Mucosa of rectum (tissue), 2 donors: ENCODE data around the gene ZNF138.
"Not testable (repeated sequence)": the region's sequence is repeated elsewhere in the genome, so short reads cannot be mapped to it uniquely, and the experiment has no call there.

Experiments
- H3K27ac ChIP-seq, 2 donors: one replicate each; pipeline ENCODE4 v1.7.0; 2013; ENCODE audit warnings: inconsistent platforms in 2 of 2, low read depth in 2 of 2, low read length in 2 of 2
- H3K27me3 ChIP-seq, 2 donors: one replicate each; pipeline ENCODE4 v1.7.0; 2013; ENCODE audit warnings: low read length in 2 of 2; ENCODE audit not compliant: control insufficient read depth in 2 of 2, insufficient read depth in 2 of 2
- H3K36me3 ChIP-seq, 2 donors: one replicate each; pipeline ENCODE4 v1.7.0; 2013; ENCODE audit warnings: low read length in 2 of 2; ENCODE audit not compliant: control insufficient read depth in 2 of 2, insufficient read depth in 2 of 2
- H3K4me1 ChIP-seq, 2 donors: one replicate each; pipeline ENCODE4 v1.7.0; 2013; ENCODE audit warnings: low read length in 2 of 2, mild to moderate bottlenecking in 1 of 2; ENCODE audit not compliant: control insufficient read depth in 2 of 2, insufficient read depth in 2 of 2
- H3K4me3 ChIP-seq, 2 donors: one replicate each; pipeline ENCODE4 v1.7.0; 2013; ENCODE audit warnings: low read length in 2 of 2
- H3K9ac ChIP-seq, 2 donors: one replicate each; pipeline ENCODE4 v1.7.0; 2013; ENCODE audit warnings: low read length in 2 of 2, low read depth in 1 of 2, mild to moderate bottlenecking in 1 of 2
- H3K9me3 ChIP-seq, 2 donors: one replicate each; pipeline ENCODE4 v1.7.0; 2013; ENCODE audit warnings: low read length in 2 of 2; ENCODE audit not compliant: control insufficient read depth in 2 of 2
- donor health status: healthy.
- donor health status: Normal muscosa, but diverticular disease.

ZNF138 gene

GRCh38 chr7:64787295-64787694 is 6.9 kb upstream of the ZNF138 start:
- H3K27me3 ChIP-seq = no peaks in the 10 kb centered on the region
- H3K27ac ChIP-seq = no peak overlapping the region
- no peaks in the 10 kb centered on the region for H3K9me3 ChIP-seq
- no peaks in the 10 kb centered on the region for H3K36me3 ChIP-seq
- no peak overlapping the region for H3K4me3 ChIP-seq
- no peak overlapping the region for H3K9ac ChIP-seq
- H3K4me1 ChIP-seq = no peaks in the 10 kb centered on the region

- not testable (repeated sequence) for H3K27ac ChIP-seq, H3K4me1 ChIP-seq, H3K36me3 ChIP-seq, H3K27me3 ChIP-seq, H3K9me3 ChIP-seq, H3K9ac ChIP-seq, H3K4me3 ChIP-seq
These were observed 5.0 kb upstream of the ZNF138 start for GRCh38 chr7:64789241-64789640.

GRCh38 chr7:64793106-64793755 is 997 bp upstream of the ZNF138 start:
- Histone ChIP-seq H3K27ac (no peak overlapping the region), H3K9ac (no peak overlapping the region), H3K36me3 (no peaks in the 10 kb centered on the region), H3K9me3 (no peaks in the 10 kb centered on the region), H3K4me1 (peaks cover 0 to 9% of the 10 kb centered on the region in 2 donors), H3K4me3 (no peak overlapping the region), H3K27me3 (no peaks in the 10 kb centered on the region)

- peak overlapping the region; percentile 87 to 89 for H3K9ac ChIP-seq
- H3K36me3 ChIP-seq = peaks cover 6 to 7% of the 10 kb centered on the region in 2 donors
- H3K27me3 ChIP-seq = no peaks in the 10 kb centered on the region
- H3K9me3 ChIP-seq = no peaks in the 10 kb centered on the region
- peaks cover 0 to 9% of the 10 kb centered on the region in 2 donors for H3K4me1 ChIP-seq
- H3K27ac ChIP-seq = no peak overlapping the region
- peak overlapping the region; percentile 87 to 94 for H3K4me3 ChIP-seq
These were observed 948 bp downstream of the ZNF138 start for GRCh38 chr7:64795176-64795575.

GRCh38 chr7:64799169-64799568 is 4.9 kb downstream of the ZNF138 start:
- not testable (repeated sequence) for H3K27ac ChIP-seq, H3K4me1 ChIP-seq
- H3K36me3 ChIP-seq = peaks cover 6 to 16% of the 10 kb centered on the region in 2 donors

GRCh38 chr7:64802699-64803098 is 8.5 kb downstream of the ZNF138 start:
- no peak overlapping the region for H3K27ac ChIP-seq
- H3K36me3 ChIP-seq = peaks cover 6 to 19% of the 10 kb centered on the region in 2 donors
- H3K4me1 ChIP-seq = no peaks in the 10 kb centered on the region
- no peak overlapping the region for H3K9ac ChIP-seq
- H3K9me3 ChIP-seq = no peaks in the 10 kb centered on the region
- no peak overlapping the region for H3K4me3 ChIP-seq
- no peaks in the 10 kb centered on the region for H3K27me3 ChIP-seq

More at GRCh38 chr7:64799169-64799568, 4.9 kb downstream of the ZNF138 start:
- H3K9me3 ChIP-seq, H3K4me3 ChIP-seq, H3K9ac ChIP-seq, H3K27me3 ChIP-seq: not testable (repeated sequence)

GRCh38 chr7:64807731-64808365 is 13.6 kb downstream of the ZNF138 start:
- Histone ChIP-seq H3K9me3 (no peaks in the 10 kb centered on the region), H3K4me3 (no peak overlapping the region), H3K4me1 (no peaks in the 10 kb centered on the region), H3K36me3 (peaks cover 0 to 7% of the 10 kb centered on the region in 2 donors), H3K9ac (no peak overlapping the region), H3K27ac (no peak overlapping the region), H3K27me3 (no peaks in the 10 kb centered on the region)

GRCh38 chr7:64811767-64812166 is 17.5 kb downstream of the ZNF138 start:
- Histone ChIP-seq H3K36me3 (peaks cover 0 to under 1% of the 10 kb centered on the region in 2 donors), H3K9ac (no peak overlapping the region), H3K4me3 (no peak overlapping the region), H3K27ac (no peak overlapping the region), H3K4me1 (no peaks in the 10 kb centered on the region), H3K9me3 (no peaks in the 10 kb centered on the region), H3K27me3 (no peaks in the 10 kb centered on the region)

- H3K9ac ChIP-seq = no peak overlapping the region
- no peaks in the 10 kb centered on the region for H3K27me3 ChIP-seq
- H3K27ac ChIP-seq = no peak overlapping the region
- H3K4me1 ChIP-seq = no peaks in the 10 kb centered on the region
- peaks cover 3 to 12% of the 10 kb centered on the region in 2 donors for H3K36me3 ChIP-seq
- H3K9me3 ChIP-seq = no peaks in the 10 kb centered on the region
- no peak overlapping the region for H3K4me3 ChIP-seq
These were observed 36.7 kb downstream of the ZNF138 start for GRCh38 chr7:64830926-64831325.

GRCh38 chr7:64832136-64832535 is 37.9 kb downstream of the ZNF138 start:
- Histone ChIP-seq H3K4me3 (no peak overlapping the region), H3K9ac (no peak overlapping the region), H3K4me1 (no peaks in the 10 kb centered on the region), H3K36me3 (peaks cover 3 to 12% of the 10 kb centered on the region in 2 donors), H3K27ac (no peak overlapping the region), H3K9me3 (no peaks in the 10 kb centered on the region), H3K27me3 (no peaks in the 10 kb centered on the region)
